ENCODE results near the gene KCNC3. TPM values are rescaled to one million over a fixed set of nuclear protein-coding genes. Genes with fewer than 3 reads are reported as not detected.

The KCNC3 gene
- total and polyA plus RNA-seq, 12 donors: 0.17 to 7.3 (median 1.4) TPM

GRCh38 chr19:50333235-50333736, 4.1 kb upstream of the KCNC3 start:
- Histone ChIP-seq H3K4me1 (replicated peaks in 1 of 2) (peaks cover 4 to 7% of the 10 kb centered on the region in 2 donors), H3K4me3 (peak overlapping the region in 2 of 4 donors; percentile 5 to 49), H3K9me3 (replicated peaks in 1 of 3) (no peaks in the 10 kb centered on the region), H3K27me3 (peaks cover 6% of the 10 kb centered on the region), H3K27ac (peak overlapping the region in 2 of 5 donors; percentile 65 to 75), H3K36me3 (replicated peaks in 1 of 2) (no peaks in the 10 kb centered on the region)
- DNase-seq: peak; percentile 76 to 96 (median 85)
- 1 to 3% (median 2%) methylated on average over 14 to 34 of the region's 34 CpGs for WGBS, 4 donors
- intact Hi-C loops (cut with DNase I): no loop called here
- TF ChIP-seq POLR2A (IDR thresholded peaks at IDR 0.05) (no peak), CTCF (IDR thresholded peaks at IDR 0.05) (no peak)

GRCh38 chr19:50332244-50333038, 3.3 kb upstream of the KCNC3 start:
- WGBS, 4 donors: 10 to 21% (median 17%) methylated on average over 20 of the region's 20 CpGs
- H3K36me3 ChIP-seq (replicated peaks in 1 of 2): no peaks in the 10 kb centered on the region
- intact Hi-C loops (cut with DNase I): no loop called here
- peak overlapping the region in 3 of 5 donors; percentile 5 to 75 (median 65) for H3K27ac ChIP-seq
- H3K9me3 ChIP-seq (replicated peaks in 1 of 3): no peaks in the 10 kb centered on the region
- H3K4me1 ChIP-seq (replicated peaks in 1 of 2): peaks cover 4 to 7% of the 10 kb centered on the region in 2 donors
- no peak for DNase-seq
- H3K4me3 ChIP-seq: peak overlapping the region in 1 of 4 donors; percentile 49
- H3K27me3 ChIP-seq: peaks cover 8% of the 10 kb centered on the region
- no peak for TF ChIP-seq CTCF (IDR thresholded peaks at IDR 0.05)
- TF ChIP-seq POLR2A (IDR thresholded peaks at IDR 0.05): no peak

- Histone ChIP-seq H3K4me3 (no peak overlapping the region), H3K27me3 (peaks cover 12% of the 10 kb centered on the region), H3K4me1 (replicated peaks in 1 of 2) (peaks cover 4 to 7% of the 10 kb centered on the region in 2 donors), H3K27ac (peak overlapping the region in 1 of 5 donors; percentile 75), H3K36me3 (replicated peaks in 1 of 2) (no peaks in the 10 kb centered on the region), H3K9me3 (replicated peaks in 1 of 3) (no peaks in the 10 kb centered on the region)
- TF ChIP-seq CTCF (IDR thresholded peaks at IDR 0.05): no peak
- no peak for TF ChIP-seq POLR2A (IDR thresholded peaks at IDR 0.05)
- WGBS, 4 donors: 0 to 34% (median 21%) methylated on average over 1 to 2 of the region's 2 CpGs
- intact Hi-C loops (cut with DNase I): no loop called here
- DNase-seq: no peak
Measured at GRCh38 chr19:50331994-50332243, 2.7 kb upstream of the KCNC3 start.

- no peak for TF ChIP-seq CTCF (IDR thresholded peaks at IDR 0.05)
- no peak for TF ChIP-seq POLR2A (IDR thresholded peaks at IDR 0.05)
- Histone ChIP-seq H3K9me3 (replicated peaks in 1 of 3) (no peaks in the 10 kb centered on the region), H3K4me1 (replicated peaks in 1 of 2) (peaks cover 5 to 7% of the 10 kb centered on the region in 2 donors), H3K27ac (peak overlapping the region in 1 of 5 donors; percentile 75), H3K36me3 (replicated peaks in 1 of 2) (no peaks in the 10 kb centered on the region), H3K4me3 (peak overlapping the region in 1 of 4 donors; percentile 35), H3K27me3 (peaks cover 12% of the 10 kb centered on the region)
- 12 to 21% (median 15%) methylated on average over 10 of the region's 10 CpGs for WGBS, 4 donors
- DNase-seq: peak in 1 of 7 donors; percentile 10
- intact Hi-C loops (cut with DNase I): no loop called here
Measured at GRCh38 chr19:50331221-50331993, 2.2 kb upstream of the KCNC3 start.

Data from adrenal gland (tissue), 12 donors.